GM18907 (cell line): ENCODE data around the gene PCDHGB1.
A peak's percentile ranks its signal among the peaks of the same experiment; 100 is the strongest.
"Not testable (repeated sequence)": the region's sequence is repeated elsewhere in the genome, so short reads cannot be mapped to it uniquely, and the experiment has no call there.

Experiments used
- ATAC-seq: cut with Tn5 transposase; IDR thresholded peaks from one replicate; pipeline ENCODE4 v1.9.1; 2021; ENCODE audit warnings: mild to moderate bottlenecking, moderate library complexity; ENCODE audit not compliant: unreplicated experiment

Gene PCDHGB1

DNA sequence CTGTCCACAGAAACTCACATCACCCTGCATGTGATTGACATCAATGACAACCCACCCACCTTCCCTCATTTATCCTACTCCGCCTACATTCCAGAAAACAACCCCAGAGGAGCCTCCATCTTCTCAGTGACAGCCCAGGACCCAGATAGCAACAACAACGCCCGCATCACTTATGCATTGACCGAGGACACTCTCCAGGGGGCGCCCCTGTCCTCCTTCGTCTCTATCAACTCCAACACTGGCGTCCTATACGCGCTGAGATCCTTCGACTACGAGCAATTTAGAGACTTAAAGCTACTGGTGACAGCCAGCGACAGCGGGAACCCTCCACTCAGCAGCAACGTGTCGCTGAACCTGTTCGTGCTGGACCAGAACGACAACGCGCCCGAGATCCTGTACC lies 4.6 kb upstream of the PCDHGB1 start:
- ATAC-seq = no peak

DNA sequence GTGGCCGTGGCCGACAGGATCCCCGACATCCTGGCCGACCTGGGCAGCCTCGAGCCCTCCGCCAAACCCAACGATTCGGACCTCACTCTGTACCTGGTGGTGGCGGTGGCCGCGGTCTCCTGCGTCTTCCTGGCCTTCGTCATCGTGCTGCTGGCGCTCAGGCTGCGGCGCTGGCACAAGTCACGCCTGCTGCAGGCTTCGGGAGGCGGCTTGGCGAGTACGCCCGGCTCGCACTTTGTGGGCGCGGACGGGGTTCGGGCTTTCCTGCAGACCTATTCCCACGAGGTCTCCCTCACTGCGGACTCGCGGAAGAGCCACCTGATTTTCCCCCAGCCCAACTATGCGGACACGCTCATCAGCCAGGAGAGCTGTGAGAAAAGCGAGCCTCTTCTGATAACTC lies 3.9 kb upstream of the PCDHGB1 start:
- not testable (repeated sequence) for ATAC-seq

DNA sequence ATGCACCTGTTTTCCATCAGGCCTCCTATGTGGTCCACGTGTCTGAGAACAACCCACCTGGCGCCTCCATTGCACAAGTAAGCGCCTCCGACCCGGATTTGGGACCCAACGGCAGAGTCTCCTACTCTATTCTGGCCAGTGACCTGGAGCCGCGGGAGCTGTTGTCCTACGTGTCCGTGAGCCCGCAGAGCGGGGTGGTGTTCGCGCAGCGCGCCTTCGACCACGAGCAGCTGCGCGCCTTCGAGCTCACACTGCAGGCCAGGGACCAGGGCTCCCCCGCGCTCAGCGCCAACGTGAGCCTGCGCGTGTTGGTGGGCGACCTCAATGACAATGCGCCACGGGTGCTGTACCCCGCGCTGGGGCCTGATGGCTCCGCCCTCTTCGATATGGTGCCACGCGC lies 1.7 kb downstream of the PCDHGB1 start:
- ATAC-seq = no peak

DNA sequence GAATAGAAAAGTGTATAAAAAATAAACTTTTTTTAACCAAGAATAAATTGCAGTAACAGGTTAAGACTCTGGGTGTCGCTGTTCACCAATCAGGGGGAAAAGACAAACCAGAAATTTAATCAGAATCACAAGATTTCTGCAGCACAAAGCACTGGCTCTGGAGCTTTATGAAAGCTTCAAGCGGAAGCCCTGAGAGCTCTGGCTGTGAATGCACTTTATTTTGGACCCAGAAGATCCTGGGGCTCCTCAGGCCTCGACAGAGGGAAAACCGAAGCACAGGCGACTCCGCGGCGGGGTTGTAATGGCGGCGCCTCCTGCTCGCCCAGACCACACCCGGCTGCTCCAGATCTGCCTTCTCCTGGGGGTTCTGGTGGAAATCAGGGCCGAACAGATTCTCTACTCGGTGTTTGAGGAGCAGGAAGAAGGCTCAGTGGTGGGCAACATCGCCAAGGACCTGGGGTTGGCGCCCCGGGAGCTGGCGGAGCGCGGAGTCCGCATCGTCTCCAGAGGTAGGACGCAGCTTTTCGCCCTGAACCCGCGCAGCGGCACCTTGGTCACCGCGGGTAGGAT lies 5.1 kb downstream of the PCDHGB1 start, which contains the start of gene PCDHGA4:
PCDHGA4 (plus strand) TSS at position 122 of the 570 bp plus-strand sequence; CDS start at position 209, 87 bp downstream.
- no peak for ATAC-seq

DNA sequence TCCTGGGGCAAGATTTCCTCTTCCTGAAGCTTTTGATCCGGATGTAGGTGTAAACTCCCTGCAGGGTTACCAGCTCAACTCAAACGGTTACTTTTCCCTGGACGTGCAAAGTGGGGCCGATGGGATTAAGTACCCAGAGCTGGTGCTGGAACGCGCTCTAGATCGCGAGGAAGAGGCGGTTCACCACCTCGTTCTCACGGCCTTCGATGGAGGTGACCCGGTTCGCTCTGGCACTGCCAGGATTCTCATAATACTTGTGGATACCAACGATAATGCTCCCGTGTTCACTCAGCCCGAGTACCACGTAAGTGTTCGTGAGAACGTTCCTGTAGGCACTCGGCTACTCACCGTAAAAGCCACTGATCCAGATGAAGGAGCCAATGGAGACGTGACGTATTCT lies 5.7 kb downstream of the PCDHGB1 start:
- no peak for ATAC-seq

DNA sequence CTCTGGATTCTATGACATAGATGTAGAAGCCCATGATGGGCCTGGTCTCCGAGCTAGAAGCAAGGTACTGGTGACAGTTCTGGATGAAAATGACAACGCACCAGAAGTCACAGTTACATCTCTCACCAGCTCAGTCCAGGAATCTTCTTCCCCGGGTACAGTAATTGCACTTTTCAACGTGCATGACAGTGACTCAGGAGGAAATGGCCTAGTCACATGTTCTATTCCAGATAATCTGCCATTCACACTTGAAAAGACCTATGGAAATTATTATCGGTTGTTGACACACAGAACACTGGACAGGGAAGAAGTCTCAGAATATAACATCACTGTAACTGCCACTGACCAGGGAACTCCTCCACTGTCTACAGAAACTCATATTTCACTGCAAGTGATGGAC lies 6.2 kb downstream of the PCDHGB1 start:
- ATAC-seq = no peak

DNA sequence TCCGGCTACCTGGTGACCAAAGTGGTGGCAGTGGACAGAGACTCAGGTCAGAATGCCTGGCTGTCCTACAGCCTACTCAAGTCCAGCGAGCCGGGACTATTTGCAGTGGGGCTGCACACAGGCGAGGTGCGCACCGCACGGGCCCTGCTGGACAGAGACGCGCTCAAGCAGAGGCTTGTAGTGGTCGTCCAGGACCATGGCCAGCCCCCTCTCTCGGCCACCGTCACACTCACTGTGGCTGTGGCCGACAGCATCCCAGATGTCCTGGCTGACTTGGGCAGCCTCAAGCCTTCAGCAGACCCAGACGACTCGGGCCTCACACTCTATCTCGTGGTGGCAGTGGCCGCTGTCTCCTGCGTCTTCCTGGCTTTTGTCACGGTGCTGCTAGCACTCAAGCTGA lies 7.1 kb downstream of the PCDHGB1 start:
- no peak for ATAC-seq

DNA sequence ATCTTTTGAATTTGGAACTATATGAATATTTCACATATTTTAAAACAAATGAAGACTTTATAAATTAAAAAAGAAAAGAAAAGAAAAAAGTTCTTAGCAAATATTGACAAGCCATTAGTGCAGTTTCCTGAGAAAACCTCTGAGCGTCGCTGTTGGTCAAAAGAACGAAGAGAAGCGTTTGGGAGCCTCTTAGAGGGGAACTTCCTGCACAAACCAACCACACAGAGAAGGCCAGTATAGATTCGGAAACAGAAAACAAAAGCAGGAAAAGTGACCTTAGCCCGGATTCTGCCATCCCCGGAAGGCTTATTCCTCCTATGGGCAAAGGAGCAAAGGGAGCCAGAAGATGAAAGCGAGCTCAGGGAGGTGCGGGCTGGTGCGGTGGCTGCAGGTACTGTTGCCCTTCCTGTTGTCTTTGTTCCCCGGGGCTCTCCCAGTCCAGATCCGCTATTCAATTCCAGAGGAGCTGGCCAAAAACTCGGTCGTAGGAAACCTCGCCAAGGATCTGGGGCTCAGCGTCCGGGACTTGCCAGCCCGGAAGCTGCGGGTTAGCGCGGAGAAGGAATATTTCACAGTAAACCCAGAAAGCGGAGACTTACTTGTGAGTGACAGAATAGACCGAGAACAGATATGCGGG lies 10.0 kb downstream of the PCDHGB1 start, which contains the start of gene PCDHGB2:
PCDHGB2 (plus strand) TSS at position 205 of the 637 bp plus-strand sequence; CDS start at position 347, 142 bp downstream.
- peak; percentile 48 for ATAC-seq

DNA sequence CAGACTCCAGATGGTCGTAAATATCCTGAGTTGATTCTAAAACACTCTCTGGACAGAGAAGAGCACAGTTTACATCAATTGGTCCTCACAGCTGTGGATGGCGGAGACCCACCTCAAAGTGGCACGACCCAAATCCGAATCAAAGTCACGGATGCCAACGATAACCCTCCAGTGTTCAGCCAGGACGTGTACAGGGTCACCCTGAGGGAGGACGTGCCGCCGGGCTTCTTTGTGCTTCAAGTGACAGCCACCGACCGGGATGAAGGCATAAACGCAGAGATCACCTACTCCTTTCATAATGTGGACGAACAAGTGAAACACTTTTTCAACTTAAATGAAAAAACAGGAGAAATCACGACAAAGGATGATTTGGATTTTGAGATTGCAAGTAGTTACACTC lies 10.8 kb downstream of the PCDHGB1 start:
- ATAC-seq = no peak

DNA sequence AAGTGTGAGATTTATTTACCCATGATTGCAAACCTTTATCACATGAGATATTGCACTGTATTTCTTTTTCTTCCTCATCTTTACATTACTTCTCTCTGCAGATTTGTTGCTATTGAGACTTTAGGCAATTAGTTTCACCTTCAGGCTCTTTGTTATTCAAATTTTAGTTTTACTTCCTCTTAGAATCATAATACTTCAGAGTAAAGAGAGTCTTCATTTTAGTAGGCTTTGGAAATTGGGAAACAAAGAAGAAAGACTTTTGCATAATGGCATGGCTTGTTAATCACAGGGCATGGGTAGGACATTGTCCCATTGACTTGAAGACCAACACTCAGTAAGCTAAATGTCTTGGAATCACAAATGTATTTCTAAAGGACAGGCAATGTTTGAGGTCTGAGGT lies 12.8 kb downstream of the PCDHGB1 start:
- ATAC-seq = no peak

DNA sequence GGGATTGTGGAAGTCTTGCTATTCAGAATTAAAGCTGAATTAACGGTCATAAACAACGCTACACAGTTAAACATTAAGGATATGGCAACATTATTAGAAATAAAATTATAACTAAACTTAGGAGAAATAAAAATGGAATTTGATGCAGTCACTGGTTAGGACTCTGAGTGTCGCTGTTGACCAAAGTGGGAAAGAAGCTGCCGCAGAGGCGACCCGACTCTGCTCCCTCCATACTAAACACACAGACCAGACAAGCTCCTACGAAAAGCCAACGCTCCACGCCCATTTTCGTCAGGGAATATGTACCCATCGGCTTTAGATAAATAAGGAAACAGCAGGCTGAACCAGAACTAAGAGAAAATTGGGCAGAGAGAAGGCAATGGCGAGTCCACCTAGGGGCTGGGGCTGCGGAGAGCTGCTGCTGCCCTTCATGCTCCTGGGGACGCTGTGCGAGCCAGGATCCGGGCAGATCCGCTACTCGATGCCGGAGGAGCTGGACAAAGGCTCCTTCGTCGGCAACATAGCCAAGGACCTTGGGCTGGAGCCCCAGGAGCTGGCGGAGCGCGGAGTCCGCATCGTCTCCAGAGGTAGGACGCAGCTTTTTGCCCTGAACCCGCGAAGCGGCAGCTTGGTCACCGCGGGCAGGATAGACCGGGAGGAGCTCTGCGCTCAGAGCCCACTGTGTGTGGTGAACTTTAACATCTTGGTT lies 14.2 kb downstream of the PCDHGB1 start, which contains the start of gene PCDHGA5:
PCDHGA5 (plus strand) TSS at position 211 of the 709 bp plus-strand sequence; CDS start at position 380, 169 bp downstream.
- no peak for ATAC-seq

DNA sequence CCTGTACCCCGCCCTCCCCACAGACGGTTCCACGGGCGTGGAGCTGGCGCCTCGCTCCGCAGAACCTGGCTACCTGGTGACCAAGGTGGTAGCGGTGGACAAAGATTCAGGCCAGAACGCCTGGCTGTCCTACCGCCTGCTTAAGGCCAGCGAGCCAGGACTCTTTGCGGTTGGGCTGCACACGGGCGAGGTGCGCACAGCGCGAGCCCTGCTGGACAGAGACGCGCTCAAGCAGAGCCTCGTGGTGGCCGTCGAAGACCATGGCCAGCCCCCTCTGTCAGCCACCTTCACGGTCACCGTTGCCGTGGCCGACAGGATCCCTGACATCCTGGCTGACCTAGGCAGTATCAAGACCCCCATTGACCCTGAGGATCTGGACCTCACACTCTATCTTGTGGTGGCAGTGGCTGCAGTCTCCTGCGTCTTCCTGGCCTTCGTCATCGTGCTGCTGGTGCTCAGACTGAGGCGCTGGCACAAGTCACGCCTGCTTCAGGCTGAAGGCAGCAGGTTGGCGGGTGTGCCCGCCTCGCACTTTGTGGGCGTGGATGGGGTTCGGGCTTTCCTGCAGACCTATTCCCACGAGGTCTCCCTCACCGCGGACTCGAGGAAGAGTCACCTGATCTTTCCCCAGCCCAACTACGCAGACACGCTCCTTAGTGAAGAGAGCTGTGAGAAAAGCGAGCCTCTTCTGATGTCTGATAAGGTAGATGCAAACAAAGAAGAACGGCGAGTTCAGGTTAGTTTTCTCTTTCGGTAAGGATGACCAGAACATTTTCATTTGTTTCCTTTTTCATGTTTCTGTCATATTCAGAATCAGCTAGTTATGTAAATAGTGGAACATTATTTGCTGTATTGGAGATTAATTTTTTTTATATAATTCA lies 16.4 kb downstream of the PCDHGB1 start:
- no peak for ATAC-seq

DNA sequence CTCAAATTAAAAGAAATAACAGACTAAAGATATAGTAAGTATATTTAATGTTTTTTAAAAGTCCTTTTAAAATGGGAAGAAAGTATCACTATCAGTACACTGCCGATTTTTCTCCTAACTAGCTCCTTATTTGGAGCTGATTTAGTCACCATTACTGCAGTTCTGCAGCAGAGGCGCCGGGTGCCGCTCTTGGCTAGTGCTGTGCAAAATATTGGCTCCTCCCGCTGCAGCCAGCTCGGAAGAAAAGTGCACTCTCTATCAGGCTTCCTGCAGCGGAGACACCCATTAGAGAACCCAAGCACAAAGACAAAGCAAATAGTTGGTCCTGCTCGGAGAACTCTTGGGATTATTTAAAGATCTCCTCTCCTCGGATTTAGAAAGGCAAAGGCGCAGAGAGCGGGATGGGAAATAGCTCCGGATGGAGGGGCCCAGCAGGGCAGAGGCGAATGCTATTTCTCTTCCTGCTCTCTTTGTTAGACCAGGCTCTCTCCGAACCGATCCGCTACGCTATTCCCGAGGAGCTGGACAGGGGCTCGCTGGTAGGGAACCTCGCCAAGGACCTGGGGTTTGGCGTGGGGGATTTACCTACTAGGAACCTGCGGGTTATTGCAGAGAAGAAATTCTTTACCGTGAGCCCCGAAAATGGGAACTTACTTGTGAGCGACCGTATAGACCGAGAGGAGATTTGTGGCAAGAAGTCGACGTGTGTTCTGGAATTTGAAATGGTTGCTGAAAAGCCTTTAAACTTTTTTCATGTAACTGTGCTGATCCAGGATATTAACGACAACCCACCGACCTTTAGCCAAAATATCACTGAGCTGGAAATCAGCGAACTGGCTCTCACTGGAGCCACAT lies 20.3 kb downstream of the PCDHGB1 start, which contains the start of gene PCDHGB3:
PCDHGB3 (plus strand) TSS at position 249 of the 855 bp plus-strand sequence; CDS start at position 402, 153 bp downstream.
- ATAC-seq = peak; percentile 97

DNA sequence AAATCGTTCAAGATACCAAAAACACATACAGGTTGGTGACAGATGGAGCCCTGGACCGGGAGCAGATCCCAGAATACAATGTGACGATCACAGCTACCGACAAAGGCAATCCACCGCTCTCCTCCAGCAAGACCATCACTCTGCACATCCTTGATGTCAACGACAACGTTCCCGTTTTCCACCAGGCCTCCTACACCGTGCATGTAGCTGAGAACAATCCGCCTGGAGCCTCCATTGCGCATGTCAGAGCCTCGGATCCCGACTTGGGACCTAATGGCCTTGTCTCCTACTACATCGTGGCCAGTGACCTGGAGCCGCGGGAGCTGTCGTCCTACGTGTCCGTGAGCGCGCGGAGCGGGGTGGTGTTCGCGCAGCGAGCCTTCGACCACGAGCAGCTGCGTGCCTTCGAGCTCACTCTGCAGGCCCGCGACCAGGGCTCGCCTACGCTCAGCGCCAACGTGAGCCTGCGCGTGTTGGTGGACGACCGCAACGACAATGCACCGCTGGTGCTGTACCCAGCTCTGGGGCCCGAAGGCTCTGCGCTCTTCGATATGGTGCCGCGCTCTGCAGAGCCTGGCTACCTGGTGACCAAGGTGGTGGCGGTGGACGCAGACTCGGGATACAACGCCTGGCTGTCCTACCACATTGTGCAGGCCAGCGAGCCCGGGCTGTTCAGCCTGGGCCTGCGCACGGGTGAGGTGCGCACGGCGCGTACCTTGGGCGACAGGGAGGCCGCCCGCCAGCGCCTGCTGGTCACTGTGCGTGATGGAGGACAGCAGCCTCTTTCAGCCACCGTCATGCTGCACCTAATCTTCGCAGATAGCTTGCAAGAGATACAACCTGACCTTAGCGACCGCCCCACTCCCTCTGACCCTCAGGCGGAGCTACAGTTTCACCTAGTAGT lies 21.9 kb downstream of the PCDHGB1 start:
- no peak for ATAC-seq

DNA sequence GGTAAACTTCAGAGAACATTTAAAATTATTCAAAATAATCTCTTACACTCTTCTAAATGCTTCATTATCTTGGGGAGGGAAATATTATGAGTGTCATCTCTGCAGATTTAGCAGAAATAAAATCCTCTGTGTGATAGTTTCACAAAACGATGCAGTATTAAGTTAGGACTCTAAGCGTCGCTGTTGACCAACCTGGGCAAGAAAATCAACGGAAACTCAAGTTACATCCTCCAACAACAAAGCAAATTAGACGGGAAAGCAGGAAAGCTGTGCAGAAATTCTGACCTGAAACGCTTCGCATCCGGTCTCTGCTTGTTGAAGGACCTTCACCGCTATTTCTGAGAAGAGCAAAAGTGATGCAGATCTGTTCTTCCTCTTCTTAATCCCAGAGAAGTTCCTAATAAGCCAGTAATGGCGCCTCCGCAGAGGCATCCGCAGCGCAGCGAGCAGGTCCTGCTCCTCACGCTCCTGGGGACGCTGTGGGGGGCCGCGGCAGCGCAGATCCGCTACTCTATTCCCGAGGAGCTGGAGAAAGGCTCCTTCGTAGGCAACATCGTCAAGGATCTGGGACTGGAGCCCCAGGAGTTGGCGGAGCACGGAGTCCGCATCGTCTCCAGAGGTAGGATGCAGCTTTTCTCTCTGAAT lies 23.9 kb downstream of the PCDHGB1 start, which contains the start of gene PCDHGA6:
PCDHGA6 (plus strand) TSS at position 219 of the 645 bp plus-strand sequence; CDS start at position 412, 193 bp downstream.
- no peak for ATAC-seq

DNA sequence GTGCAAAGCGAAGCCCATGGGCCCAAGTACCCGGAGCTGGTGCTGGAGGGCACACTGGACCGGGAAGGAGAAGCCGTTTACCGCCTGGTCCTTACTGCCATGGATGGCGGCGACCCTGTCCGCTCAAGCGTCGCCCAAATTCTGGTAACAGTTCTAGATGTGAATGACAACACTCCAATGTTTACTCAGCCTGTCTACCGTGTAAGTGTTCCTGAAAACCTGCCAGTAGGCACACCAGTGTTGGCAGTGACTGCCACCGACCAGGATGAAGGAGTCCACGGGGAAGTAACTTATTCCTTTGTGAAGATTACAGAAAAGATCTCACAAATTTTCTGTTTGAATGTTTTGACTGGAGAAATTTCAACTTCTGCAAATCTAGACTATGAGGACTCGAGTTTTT lies 24.7 kb downstream of the PCDHGB1 start:
- no peak for ATAC-seq

DNA sequence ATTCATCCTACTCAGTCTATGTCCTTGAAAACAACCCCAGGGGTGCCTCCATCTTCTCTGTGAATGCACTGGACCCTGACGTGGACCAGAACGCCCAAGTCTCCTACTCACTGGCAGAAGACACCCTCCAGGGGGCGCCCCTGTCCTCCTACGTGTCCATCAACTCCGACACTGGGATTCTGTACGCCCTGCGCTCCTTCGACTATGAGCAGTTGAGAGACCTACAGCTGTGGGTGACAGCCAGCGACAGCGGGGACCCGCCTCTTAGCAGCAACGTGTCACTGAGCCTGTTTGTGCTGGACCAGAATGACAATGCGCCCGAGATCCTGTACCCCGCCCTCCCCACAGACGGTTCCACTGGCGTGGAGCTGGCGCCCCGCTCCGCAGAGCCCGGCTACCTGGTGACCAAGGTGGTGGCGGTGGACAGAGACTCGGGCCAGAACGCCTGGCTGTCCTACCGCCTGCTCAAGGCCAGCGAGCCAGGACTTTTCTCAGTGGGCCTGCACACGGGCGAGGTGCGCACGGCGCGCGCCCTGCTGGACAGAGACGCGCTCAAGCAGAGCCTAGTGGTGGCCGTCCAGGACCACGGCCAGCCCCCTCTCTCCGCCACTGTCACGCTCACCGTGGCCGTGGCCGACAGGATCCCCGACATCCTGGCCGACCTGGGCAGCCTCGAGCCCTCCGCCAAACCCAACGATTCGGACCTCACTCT lies 25.7 kb downstream of the PCDHGB1 start:
- ATAC-seq = not testable (repeated sequence)
